GM20431 (cell line): ENCODE results near the gene LARGE1.

Source experiments
- in situ Hi-C: fragments of 300-500 bp; cut with MseI, MboI; formaldehyde crosslinking; loops from one replicate; pipeline ENCODE4 v1.15.0; 2020; ENCODE audit warnings: low sequenced_read_pairs; ENCODE audit not compliant: unreplicated experiment

The LARGE1 gene

DNA sequence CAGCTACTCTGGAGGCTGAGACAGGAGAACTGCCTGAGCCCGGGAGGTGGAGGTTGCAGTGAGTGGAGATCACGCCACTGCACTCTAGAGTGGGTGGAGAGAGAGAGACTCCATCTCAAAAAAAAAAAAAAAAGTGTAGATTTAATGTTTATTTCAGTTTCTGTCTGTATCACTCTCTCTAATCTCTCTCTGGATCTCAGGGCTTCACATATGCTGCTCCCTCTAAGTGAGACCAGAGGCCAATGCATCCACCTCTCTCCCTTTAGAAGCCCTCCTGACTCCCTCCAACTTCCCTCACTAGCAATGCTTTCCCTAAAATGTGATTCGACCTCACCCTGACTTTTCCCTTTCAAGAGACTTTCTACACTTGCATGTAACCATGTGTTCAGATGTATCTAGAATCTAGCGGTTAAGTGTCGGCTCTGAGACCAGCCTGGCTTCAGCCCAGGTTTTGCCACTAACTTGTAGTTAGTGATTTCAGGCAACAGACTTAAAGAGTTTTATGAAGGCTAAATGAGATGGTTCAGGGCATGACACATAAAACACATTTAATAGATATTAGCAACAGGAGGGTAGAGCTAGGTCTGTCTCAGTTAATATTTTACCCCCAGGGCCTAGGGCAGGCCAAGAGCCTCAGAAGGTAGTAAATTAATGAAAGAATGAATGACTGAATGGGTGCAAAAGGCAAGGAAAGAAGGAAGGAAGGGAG, 364.3 kb downstream of the LARGE1 start:
- in situ Hi-C loops = no loop called here

GRCh38 chr22:33553493-33553892, 366.8 kb downstream of the LARGE1 start:
- in situ Hi-C loops = no loop called here

DNA sequence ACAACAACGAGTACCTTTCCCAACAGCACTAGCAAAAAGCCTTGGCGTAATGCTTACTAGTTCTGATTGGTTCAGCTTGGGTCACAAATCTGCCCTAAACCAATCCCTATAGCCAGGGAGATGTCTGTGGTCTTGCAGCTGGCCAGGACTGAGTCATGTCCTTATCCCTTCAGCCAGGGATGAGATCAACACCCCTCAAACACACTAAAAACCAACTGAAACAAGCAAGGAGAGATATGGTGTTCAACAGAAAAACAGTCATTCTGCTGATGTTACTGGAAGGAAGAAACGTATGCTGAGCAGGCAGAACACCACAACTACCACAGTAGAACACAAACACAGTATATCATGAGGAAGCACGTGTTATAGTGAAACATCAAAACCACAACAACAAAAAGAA, 375.6 kb downstream of the LARGE1 start:
- in situ Hi-C loops = no loop called here

- in situ Hi-C loops = no loop called here
These were observed 377.6 kb downstream of the LARGE1 start for GRCh38 chr22:33542722-33543121.

GRCh38 chr22:33542153-33542552, 378.1 kb downstream of the LARGE1 start:
- in situ Hi-C loops = no loop called here

GRCh38 chr22:33539902-33540751, 380.1 kb downstream of the LARGE1 start:
- in situ Hi-C loops = no loop called here

DNA sequence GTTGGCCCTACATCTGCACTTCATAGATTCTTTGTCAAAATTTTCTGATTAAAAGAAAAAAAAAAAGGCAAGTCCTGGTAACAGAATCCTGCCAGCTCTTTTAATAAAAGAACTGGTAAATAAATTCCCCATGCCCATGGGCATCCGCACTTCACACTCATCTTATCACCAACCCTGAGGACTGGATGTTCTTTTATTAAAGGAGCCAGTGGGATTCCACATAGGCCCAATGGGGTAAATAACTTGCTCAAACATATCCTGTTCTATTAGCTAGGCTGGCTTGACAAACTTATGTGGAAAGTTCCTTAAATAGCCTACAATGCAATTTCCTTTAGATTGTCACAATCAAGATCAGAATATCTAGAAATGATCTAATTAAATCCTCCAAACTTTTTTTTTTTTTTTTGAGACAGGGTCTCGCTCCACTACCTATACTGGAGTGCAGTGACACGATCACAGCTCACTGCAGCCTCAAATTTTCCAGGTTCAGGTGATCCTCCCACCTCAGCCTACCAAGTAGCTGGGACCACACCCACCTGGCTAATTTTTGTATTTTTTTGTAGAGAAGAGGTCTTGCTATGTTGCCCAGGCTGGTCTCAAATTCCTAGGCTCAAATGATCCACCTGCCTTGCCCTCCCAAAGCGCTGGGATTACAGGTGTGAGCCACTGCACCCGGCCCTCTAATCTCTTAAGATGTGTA, 380.9 kb downstream of the LARGE1 start:
- in situ Hi-C loops = no loop called here

- in situ Hi-C loops = no loop called here
These were observed 381.9 kb downstream of the LARGE1 start for GRCh38 chr22:33538277-33538885.

GRCh38 chr22:33537059-33537458, 383.2 kb downstream of the LARGE1 start:
- in situ Hi-C loops = no loop called here

GRCh38 chr22:33535937-33536875, 384.1 kb downstream of the LARGE1 start:
- in situ Hi-C loops = no loop called here

DNA sequence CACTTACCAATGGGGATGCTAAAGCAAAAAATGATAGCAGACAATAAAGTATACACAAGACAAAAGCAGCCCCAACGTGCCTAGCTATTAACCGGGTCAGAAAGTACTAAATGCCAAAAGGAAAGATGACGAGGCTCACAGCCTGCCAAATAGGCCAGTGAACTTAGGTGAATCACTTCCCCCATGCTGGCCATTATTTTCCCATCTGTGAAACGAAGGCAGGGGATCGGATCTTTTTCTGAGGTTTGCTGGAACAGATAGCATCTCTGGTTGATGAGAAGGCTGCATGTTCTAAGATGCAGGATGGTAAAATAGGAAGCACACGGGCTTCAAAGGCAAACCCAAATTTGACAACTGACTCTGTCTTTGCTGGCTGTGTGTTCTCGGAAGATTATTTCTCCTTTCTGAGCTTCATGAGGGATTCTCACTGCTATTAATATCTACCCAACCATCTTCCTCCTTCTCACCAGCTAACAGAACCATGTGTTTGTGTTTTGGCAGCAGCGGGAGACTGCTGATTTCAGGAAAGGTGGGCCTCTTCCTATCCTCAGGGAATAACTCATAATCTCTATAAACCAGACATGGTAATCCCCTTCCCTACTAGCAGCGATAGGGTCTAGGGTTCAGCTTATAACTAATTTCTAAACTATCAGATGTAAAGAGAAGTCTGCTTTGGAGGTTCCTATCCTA, 390.7 kb downstream of the LARGE1 start:
- in situ Hi-C loops = loop anchor here (10.0 kb wide), 1 partner anchor 45 kb away; no protein-coding TSS in a partner anchor

GRCh38 chr22:33528183-33528582, 392.1 kb downstream of the LARGE1 start:
- in situ Hi-C loops = loop anchor here (10.0 kb wide), 1 partner anchor 47 kb away; no protein-coding TSS in a partner anchor

DNA sequence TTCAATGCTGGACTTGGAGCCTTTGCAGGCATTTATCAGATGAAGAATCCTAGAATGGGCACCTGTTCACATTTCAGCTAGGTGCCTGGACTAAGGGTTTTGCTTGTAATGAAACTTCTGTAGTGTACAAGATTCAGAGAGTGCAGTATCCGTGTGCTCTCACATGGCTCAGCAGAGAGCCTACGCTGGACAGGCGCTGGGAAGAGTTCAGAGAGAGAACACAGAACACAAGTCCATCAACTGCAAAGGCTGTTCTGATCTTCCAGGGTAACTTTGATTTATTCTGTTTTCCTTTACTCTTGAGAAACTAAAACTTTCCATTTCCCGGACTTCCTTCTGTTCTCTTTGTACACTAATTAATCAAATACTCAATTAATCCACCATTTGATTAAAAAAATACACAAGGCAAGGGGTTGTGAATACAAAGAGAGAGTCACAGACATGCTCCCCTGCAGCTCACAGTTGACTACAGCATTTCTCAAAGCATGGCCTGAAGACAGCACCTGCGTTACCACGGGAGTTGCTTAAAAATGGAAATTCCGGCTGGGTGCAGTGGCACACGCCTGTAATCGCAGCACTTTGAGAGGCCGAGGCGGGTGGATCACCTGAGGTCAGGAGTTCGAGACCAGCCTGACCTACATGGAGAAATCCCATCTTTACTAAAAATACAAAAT, 393.7 kb downstream of the LARGE1 start:
- in situ Hi-C loops = loop anchor here (10.0 kb wide), 1 partner anchor 48 kb away; no protein-coding TSS in a partner anchor

GRCh38 chr22:33524511-33525260, 395.6 kb downstream of the LARGE1 start:
- in situ Hi-C loops = loop anchor here (10.0 to 25.0 kb wide), 2 partner anchors 50 to 212 kb away; no protein-coding TSS in a partner anchor

- in situ Hi-C loops = loop anchor here (10.0 to 25.0 kb wide), 2 partner anchors 53 to 210 kb away; no protein-coding TSS in a partner anchor
These were observed 398.2 kb downstream of the LARGE1 start for GRCh38 chr22:33521879-33522665.
